Measurements from ENCODE around the gene STING1. TPM values are rescaled to one million over a fixed set of nuclear protein-coding genes. Genes with fewer than 3 reads are reported as not detected.
"Not testable (repeated sequence)": the region's sequence is repeated elsewhere in the genome, so short reads cannot be mapped to it uniquely, and the experiment has no call there.

STING1 gene
- 38.7 and 55.8 TPM in 2 replicates for total RNA-seq (2014; rRNA removed; shearing (Covaris generic))
- polyA plus RNA-seq (2015; cell fraction: cytosol; rRNA removed) = 60.9 and 62.1 TPM in 2 replicates
- polyA plus RNA-seq (2015; cell fraction: nucleus; rRNA removed) = 133 and 146 TPM in 2 replicates

- DNase-seq (ENCODE audit: low read depth) = peak; percentile 99
These were observed at the start of gene STING1 for GRCh38 chr5:139482050-139482889. TSS of gene STING1 (minus strand) at chr5:139482758. CDS start at chr5:139481704, 1,054 bp downstream.

GRCh38 chr5:139531772-139532169 is 49.2 kb upstream of the STING1 start:
- no peak for DNase-seq (ENCODE audit: low read depth)

- not testable (repeated sequence) for DNase-seq (ENCODE audit: low read depth)
These were observed 47.5 kb upstream of the STING1 start for GRCh38 chr5:139530079-139530478.

GRCh38 chr5:139528695-139529094 is 46.1 kb upstream of the STING1 start:
- not testable (repeated sequence) for DNase-seq (ENCODE audit: low read depth)

GRCh38 chr5:139527896-139528467 is 45.4 kb upstream of the STING1 start:
- not testable (repeated sequence) for DNase-seq (ENCODE audit: low read depth)

GRCh38 chr5:139527090-139527470 is 44.5 kb upstream of the STING1 start:
- DNase-seq (ENCODE audit: low read depth) = not testable (repeated sequence)

GRCh38 chr5:139526309-139527089 is 43.9 kb upstream of the STING1 start:
- DNase-seq (ENCODE audit: low read depth) = not testable (repeated sequence)

GRCh38 chr5:139525586-139526308 is 43.2 kb upstream of the STING1 start:
- not testable (repeated sequence) for DNase-seq (ENCODE audit: low read depth)

- DNase-seq (ENCODE audit: low read depth) = no peak
These were observed 42.5 kb upstream of the STING1 start for GRCh38 chr5:139524940-139525585.

- DNase-seq (ENCODE audit: low read depth) = no peak
These were observed 41.9 kb upstream of the STING1 start for GRCh38 chr5:139524446-139524845.

- DNase-seq (ENCODE audit: low read depth) = no peak
These were observed 41.3 kb upstream of the STING1 start for GRCh38 chr5:139523635-139524445.

- peak; percentile 84 for DNase-seq (ENCODE audit: low read depth)
These were observed 35.4 kb upstream of the STING1 start for GRCh38 chr5:139517683-139518564.

GRCh38 chr5:139514486-139514856 is 31.9 kb upstream of the STING1 start:
- DNase-seq (ENCODE audit: low read depth) = peak; percentile 38

GRCh38 chr5:139513852-139514485 is 31.4 kb upstream of the STING1 start:
- DNase-seq (ENCODE audit: low read depth) = no peak

GRCh38 chr5:139513434-139513833 is 30.9 kb upstream of the STING1 start:
- DNase-seq (ENCODE audit: low read depth) = peak; percentile 80

- no peak for DNase-seq (ENCODE audit: low read depth)
These were observed 30.3 kb upstream of the STING1 start for GRCh38 chr5:139512786-139513390.

- DNase-seq (ENCODE audit: low read depth) = not testable (repeated sequence)
These were observed 22.2 kb upstream of the STING1 start for GRCh38 chr5:139504722-139505121.

- not testable (repeated sequence) for DNase-seq (ENCODE audit: low read depth)
These were observed 21.3 kb upstream of the STING1 start for GRCh38 chr5:139503879-139504278.
